A172 (cell line): ENCODE data around the gene GLYATL1. TPM values are rescaled to one million over a fixed set of nuclear protein-coding genes. Genes with fewer than 3 reads are reported as not detected.

ENCODE experiments used
- DNase-seq: peaks from one replicate; pipeline ENCODE4 v3.0.0-alpha.2; 2015; ENCODE audit warnings: low spot score
- total RNA-seq: library from RNA; depleted of rRNA; stranded (reverse); fragments of >200 nt; shearing (Covaris generic); gene quantifications from 2 replicates; pipeline ENCODE4 v1.2.3, GENCODE V29; 2014

GLYATL1 gene
- total RNA-seq, 1 experiment from 2014 or later, result not detected

DNA sequence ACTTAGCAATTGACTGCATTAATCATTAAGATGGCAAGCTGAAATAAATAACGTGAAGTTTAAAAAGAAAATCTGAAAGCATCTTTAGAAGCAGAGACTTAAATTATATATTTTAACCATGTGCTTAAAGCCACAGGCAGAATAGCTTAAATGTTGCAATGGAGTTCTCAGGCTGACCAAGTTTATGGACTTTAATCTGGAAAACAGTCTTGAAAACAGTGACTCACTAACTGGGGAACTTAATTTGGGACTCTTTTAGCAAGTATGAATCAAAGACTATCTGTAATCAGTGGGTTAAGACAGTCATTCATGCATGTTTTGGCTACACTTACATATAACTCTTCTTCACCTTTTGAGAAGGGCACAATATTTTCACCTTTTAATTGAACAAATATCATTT, 12.6 kb upstream of the GLYATL1 start:
- DNase-seq, result no peak

DNA sequence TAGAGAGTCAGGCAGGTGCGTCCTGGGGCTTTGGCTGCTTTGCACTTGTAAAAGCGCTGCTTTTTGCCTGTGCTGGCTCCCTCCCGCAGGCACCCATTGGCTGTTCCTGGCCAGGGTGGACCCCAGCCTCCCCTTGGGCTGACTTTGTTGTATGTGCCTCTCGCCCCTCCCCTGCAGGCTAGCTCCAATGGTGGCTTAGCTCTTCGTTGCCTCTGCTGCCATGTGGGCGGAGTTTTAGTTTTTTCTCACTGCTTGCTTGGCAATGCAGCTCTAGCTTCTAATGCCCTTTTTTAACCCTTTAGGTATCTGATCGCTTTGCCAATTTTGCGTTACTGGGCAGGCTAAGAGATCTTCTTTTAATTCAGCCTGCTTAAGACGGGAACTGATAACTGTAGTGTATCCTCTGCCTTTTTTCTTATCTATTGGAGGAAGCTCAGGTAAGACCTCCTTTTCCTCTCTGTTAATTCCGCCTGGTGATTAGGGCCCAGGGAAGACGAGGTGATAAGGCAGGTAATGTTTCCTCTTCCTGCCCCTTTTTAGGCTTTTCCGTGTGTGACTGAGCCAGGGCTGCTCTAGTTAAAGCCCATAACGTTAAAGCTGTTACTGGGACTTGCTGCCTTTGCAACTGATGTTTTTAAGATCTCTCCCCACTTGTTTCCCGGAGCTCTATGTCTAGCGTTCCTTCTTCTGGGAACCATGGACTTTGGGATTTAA, 11.7 kb upstream of the GLYATL1 start:
- DNase-seq, result peak; percentile 6

DNA sequence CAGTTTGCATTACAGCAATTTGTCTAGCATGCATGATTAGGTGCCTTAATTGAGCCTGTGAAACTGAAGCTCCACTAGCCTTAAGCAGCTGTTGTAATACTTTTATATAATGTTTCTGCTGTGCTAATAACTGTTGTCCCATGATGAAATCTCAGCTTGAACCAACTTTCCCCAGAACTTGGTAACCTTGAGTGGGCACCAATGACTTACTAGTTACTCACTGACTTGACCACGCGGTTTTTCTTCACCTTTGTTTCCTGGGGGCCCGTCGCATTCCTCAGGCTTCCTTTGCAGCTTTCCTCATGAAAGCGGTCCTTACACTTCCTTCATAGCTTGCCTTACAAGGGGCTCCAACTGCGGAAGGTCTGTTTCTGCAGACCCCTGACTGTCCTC, 11.2 kb upstream of the GLYATL1 start:
- DNase-seq, result no peak

DNA sequence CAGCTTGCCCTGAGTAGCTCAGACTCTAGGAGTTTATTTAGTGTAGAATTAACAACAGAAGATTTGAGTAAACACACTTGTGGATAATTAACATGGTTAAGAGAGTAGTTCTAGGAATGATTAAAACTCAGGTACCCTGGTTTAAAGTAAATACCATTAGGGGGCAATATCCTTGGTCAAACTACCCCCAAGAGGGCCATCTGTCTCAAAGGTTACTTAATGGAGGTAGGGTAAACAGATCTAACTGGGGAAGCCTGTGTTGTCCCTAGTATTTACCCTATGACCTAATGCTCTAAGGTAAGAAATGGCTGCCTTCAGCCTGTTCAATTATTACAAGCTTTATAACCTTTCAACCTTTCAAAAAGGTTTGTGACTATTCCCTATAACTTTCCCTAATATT, 10.6 kb upstream of the GLYATL1 start:
- DNase-seq, result no peak

DNA sequence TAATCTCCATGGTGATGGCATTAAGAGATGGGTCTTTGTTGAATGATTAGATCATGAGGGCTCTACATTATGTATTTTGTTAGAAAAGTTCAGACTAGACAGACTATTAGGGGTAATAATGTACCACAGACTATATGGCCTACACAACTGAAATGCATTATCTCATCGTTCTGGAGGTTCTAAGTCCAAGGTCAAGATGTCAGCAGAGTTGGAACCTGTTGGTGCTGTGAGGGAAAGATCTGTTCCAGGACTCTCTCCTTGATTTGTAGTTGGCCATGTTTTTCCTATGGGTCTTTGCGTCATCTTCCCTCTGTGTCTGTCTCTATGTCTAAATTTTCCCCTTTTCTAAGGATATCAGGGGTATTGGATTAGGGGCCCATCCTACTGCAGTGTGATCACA, 8.4 kb upstream of the GLYATL1 start:
- no peak for DNase-seq

DNA sequence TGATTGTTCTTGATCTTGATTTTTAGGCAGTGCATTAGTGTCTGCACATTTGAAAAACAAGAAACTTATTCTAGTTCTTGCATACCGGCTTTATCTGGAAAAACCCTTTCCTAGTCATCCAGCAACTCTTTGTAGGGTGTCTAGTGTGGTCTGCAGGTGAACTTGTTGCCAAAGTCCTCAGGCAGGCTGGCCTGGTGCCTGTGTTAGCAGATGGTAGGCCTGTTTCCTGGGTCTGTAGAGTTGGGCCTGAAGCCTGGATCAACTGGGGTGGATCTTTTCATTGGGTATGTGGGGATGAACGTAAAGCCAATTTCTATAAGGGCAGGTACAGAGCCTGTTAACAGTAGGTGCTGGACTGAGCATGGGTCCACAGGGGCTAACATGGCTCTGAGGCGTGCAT, 5.6 kb upstream of the GLYATL1 start:
- DNase-seq, result no peak

DNA sequence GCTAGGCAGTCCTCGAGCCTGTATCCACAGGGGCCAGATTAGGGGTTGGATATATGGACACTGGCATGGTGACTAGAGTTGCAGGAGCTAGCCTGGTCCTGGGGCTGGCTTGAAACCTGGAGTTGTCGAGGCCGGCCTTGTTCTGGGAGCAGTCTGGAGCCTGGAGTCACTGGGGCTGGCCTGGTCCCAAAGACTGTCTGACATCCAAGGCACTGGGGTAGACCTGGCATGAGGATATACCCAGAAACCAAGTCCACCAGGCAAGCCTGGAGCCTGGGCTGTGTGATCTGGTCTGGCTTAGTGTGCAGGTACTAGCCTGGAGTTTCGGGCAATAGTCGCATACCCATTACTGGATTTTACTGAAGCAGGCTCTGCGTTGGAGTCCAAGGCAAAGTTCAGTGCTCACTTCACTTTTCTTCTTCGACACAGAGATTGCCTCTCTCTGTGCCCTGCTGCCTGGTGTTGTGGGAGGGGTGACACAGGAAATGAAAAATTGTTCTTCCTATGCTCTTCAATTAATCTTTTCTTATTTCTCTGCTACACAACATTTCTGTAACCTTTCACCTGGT, 4.3 kb upstream of the GLYATL1 start:
- no peak for DNase-seq

DNA sequence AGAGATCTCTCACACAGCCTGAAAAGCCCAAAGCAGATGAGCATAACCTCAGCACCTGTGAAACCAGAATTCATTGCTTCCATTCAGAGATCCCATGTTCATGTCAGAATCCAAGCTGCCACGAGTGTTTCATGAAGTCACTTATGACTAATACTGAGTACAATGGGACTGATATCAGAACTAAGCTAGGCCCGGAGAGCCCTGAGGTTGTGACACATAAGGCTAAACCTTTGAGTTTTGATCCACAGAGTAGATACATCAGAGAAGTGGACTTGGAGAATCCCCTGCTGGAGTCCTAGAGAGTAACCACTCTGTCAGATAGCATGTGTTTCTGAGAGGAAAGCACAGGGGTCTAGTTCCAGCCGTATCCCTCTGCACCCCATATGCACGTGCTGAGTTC, 890 bp upstream of the GLYATL1 start:
- no peak for DNase-seq

DNA sequence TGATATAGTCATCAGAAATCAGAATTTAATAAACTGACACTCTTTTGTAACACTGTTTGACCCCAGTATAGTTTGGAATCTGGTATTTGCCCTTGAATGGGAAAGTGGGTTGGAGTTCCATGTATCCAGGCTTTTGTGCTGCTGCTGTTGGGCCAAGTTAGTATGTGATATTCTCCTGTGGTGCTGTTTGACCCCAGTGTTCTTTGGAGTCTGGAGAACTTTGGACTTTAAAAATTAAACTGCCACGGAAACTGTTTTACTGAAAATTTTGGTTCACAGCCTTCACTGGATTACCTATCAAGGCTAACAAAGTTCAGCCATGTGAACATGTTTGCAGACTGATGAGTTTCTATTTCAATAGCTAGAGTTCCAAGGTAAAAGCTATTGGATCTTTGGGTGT, 740 bp downstream of the GLYATL1 start:
- no peak for DNase-seq

DNA sequence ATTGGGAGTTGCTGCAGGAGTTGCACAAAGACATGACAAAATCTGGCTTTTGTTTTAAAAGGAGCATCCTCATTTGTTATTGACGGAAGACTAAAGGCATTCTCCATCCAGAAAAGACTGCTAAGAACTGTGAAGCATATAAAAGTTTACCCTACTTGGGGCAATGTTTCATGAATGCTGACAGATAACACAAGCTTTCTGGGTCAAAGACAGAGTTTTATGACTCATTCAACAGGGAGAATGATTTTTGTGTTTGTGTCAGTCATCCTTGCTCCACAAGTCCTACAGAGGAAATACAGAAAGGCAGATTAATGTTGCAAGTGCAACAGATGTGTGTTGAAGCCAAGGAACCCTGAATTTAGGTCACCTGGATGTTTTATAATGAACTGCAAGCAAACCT, 2.5 kb downstream of the GLYATL1 start:
- DNase-seq, result no peak

DNA sequence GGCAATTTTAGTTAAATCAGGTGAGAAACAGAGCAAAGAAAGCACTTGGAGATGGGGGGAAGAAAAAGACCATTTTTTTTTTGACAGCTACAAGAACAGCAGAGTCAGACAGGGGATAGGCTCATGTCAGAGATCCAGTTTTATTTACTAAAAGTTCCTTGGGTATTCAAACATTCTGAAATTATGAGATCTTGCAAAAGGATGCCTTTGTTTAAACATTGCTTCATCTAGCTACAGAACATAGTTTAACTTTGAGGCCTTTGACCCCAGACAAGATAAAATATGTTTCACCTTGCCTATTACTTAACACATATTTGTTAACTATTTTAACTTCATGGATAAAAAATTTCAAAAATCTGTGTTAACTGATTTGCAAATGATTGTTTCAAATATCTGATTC, 6.4 kb downstream of the GLYATL1 start:
- DNase-seq, result no peak

DNA sequence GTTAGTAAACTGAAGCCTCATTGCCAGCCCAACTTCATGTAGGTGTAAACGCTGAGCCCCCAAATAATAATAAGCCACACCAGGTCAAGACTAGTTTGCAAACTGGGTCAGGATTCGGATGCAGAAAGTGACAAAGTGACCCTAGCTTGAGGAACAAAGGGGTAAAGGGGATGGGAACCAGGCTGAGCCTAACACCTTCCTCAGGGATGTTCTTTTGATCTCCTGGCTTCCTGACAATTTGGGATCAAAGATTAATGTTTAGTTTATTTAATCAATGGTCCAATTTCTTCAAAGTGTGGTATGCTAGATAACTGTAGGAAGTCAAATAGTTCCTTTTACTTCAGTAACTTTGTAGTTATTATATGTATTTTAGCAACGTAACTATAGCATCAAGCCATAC, 9.9 kb downstream of the GLYATL1 start:
- DNase-seq, result no peak

DNA sequence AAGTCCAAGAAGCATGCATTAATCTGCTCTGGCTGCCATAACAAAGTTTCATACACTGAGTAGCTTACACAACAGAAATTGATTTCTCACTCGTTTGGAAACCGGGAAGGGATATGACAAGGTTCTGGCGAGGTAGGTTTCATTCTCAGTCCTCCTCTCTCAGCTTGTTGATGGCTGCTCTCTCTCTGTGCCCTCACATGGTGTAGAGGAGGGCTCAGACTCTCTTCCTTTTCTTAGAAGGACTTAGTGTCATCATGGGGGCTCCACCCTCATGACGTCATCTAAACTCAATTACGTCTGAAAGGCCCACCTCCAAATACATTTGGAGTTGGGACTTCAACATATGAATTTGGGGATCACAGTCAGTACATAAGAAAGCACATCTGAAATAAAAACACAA, 18.6 kb downstream of the GLYATL1 start:
- DNase-seq, result no peak

DNA sequence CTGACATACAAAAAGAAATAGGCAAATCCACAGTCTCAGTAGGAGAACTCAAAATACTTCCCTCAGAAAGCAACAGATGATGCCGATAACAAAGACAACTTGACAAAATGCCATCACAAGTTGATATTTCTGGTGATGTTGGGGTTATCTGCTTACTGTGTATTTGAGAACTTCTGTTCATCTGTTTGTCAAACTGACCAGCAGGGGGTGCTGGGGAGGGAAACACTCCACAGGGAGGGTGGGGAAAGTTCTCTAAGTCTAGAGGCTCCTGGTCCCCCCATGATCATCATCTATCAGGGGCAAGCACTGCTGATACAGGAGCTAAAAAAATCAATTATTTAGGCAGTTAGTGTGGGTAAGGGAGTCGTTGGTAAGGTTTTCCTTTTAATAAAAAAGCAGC, 19.2 kb downstream of the GLYATL1 start:
- DNase-seq, result peak; percentile 4

DNA sequence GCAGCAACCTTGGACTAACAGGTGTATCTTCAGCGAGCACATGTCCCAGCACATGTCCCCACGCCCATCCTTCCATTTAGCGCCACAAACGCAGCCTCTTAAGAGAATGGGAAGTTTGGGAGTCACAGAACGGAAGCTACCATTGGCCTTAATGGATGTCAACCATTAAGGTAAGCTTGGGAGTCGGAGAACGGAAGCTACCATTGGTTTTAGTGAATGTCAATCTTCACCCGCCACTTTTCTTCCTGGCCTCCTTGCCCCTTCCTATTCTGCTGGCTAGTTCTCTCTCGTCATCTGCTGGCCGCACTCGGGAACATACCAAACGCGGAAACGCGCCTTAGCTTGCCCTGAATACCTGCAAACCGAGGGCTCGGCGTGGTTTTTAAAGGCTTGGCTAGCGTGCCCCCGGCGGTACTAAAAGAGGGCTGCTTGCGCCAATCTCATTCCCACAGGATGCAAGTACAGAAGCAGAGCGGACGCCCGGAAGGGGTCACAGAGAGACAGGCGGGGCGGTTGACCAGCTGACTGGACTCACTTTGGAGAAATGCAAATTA, 24.3 kb downstream of the GLYATL1 start:
- peak; percentile 11 for DNase-seq

DNA sequence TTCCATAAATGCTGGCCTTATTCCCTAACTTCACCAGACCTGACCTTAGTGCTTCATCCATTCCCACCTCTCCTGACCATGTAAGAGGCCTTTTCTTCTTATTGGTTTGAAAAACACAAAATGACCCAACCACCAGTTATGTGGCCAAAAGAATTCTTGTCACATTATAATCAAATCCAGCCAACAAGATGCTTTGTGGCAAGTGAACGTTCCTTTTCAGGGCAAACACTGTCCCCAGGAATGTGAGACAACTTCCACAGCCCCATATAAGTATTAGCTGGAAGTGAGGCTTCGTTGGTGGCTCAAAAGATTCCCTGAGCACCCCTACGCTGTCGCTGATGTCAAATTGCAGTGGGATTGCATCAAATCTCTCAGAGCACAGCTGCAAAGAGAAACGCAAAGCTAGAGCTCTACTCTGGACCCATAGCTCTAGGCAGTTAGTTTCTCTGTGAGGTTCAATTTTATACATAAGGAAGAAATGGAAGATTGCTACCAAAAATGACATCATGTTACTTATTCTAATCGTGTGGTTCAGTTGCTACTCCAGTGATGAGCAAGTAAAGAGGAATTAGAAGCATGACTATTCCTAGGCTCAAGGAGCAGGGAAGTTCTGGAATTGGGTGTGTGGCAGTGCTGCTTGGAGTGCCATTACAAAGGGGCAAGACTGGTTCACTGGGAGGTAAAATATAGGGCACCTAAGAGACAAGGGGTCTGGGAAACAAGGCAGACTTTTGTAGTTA, 26.1 kb downstream of the GLYATL1 start:
- no peak for DNase-seq

DNA sequence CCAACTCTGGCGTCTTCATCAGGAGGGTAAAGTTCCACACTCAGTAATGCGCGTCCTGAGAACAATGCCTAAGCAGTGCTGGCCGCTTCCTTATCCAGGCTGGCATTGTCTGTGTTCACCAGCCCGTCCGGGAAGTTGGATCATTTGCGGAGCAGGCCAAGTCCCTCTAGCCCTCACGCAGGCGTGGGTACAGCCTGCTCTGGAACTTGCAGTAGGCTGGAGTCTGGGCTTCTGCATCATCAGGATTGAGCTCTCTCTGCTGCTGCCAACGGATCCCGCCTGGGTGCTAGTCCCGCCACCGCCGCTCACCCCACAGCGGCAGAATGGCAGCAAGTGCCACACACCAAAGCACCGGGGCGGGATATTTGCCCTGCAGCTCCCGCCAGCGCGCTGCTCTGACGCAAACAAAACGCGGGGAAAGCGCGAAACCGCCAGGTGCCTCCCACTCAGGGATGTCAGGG, 29.0 kb downstream of the GLYATL1 start:
- DNase-seq, result no peak

DNA sequence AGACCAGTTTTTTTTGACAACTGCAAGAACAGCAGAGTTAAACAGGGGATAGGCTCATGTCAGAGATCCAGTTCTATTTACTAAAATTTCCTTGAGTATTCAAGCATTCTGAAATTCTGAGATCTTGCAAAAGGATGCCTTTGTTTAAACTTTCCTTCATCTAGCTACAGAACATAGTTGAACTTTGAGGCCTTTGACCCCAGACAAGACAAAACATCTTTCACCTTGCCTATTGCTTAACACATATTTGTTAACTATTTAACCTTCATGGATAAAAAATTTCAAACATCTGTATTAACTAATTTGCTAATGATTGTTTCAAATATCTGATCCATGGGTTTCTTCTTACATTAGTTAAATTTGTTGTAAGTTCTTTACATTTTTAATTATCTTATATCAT, 38.2 kb downstream of the GLYATL1 start:
- no peak for DNase-seq

DNA sequence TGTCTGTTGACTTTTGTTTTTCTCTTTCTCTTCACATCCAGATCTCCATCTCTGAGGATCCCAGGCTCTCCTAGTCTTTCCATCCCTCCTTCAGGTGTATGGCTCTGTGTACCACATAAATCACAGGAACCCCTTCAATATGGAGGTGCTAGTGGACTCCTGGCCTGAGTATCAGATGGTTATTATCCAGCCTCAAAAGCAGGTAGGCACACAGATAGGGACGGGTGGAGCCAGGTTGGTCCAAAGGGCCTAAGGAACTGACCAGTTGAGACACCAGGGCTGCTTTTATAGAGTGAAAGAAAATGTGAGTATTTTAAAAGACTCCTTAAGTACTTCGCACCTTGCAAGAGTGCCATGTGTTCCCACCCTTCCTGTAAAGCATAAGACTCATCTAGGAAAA, 39.9 kb downstream of the GLYATL1 start:
- DNase-seq, result no peak

DNA sequence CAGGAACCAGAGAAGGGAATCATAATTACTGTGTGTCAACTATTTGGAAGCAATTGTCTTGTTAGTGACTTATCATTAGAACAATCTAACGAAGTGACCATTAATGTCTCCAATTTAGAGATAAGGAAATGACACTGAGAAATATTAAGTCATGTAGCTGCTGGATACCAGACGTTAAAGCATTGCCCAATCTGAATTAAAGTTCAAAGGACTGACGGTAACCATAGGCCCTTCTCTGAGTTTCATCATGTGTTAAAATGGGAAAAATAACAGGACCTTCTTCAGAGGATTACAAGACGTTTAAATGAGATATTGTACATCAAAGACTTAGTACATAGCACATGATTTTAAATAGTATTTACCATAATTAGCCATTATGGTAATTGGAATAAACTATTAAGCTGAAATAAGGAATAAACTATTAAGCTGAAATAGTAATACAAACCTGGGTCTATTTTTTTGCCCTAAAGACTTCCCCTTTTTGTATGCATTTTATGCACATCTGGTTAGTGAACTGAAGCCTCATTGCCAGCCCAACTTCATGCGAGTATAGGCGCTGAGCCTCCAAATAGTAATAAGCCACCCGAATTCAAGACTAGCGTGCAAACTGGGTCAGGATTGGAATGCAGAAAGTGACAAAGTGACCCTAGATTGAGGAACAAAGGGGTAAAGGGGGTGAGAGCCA, 41.0 kb downstream of the GLYATL1 start:
- DNase-seq, result no peak

DNA sequence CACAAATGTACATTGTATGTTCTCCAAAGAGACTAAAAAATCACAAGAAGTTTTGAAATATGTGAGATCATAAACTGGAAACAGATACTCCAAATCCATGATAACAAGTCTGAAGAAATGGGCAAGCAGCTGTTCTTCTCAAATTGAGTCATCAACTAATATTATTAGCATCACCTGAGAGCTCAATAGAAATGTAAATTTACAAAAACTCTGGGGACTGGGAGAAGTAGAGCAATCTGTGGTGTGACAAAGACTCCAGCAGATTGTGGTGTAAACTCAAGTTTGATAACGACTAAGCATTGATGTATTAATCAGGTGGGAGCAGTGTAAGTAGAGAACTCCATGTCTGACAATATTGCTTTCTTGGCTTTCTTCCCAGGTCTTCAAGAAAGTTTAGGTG, 53.2 kb downstream of the GLYATL1 start:
- no peak for DNase-seq

DNA sequence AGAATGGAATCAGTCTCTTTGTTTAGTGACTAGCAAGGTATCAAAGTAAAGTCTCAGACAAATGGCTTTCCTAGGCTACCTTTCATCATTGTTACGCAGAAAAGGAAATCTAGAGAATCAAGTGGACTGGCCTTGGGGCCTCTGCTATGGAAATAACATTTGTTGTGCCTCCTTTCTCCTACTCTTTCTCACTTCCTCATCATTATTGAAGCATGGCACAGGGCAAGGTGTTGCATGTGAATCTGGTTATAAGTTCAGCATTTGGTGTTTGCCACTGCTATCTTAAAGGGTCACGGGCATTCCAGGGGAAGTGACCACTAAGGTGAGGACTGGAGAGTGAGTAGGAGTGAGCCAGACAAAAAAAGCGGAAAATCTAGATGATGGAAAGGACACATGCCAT, 54.9 kb downstream of the GLYATL1 start:
- no peak for DNase-seq
